GM12874 (cell line): ENCODE results near the gene JAM3.

Source experiments
- CTCF ChIP-seq: IDR thresholded peaks from 2 replicates; pipeline ENCODE4 v1.5.1; 2011; ENCODE audit warnings: low read depth, mild to moderate bottlenecking, control low read depth, low read length, moderate library complexity; ENCODE audit not compliant: insufficient read depth

JAM3 gene

GRCh38 chr11:134145715-134146114 lies 76.8 kb downstream of the JAM3 start:
- no peak for TF ChIP-seq CTCF

GRCh38 chr11:134146598-134146997 lies 77.7 kb downstream of the JAM3 start:
- TF ChIP-seq CTCF = no peak

GRCh38 chr11:134149371-134149770 lies 80.5 kb downstream of the JAM3 start:
- TF ChIP-seq CTCF = no peak

- no peak for TF ChIP-seq CTCF
Observed at GRCh38 chr11:134150195-134150903, 81.5 kb downstream of the JAM3 start.

- TF ChIP-seq CTCF = no peak
Observed at GRCh38 chr11:134151083-134151747, 82.3 kb downstream of the JAM3 start.

GRCh38 chr11:134152696-134153095 lies 83.8 kb downstream of the JAM3 start:
- TF ChIP-seq CTCF = no peak

- TF ChIP-seq CTCF = no peak
Observed at GRCh38 chr11:134153147-134153905, 84.5 kb downstream of the JAM3 start.
